CD4-positive, alpha-beta T cell treated with Interleukin-17A for 4 hours (primary cell): ENCODE results near the gene OSCP1.

ENCODE experiments used
- DNase-seq: peaks from one replicate; pipeline ENCODE4 v3.0.0-alpha.2; 2020; ENCODE audit warnings: mixed read lengths

The OSCP1 gene

GRCh38 chr1:36446271-36446670 lies 4.0 kb downstream of the OSCP1 start:
- peak; percentile 43 for DNase-seq

- no peak for DNase-seq
These were observed 7.0 kb downstream of the OSCP1 start for GRCh38 chr1:36443297-36443696.

GRCh38 chr1:36442337-36442736 lies 7.9 kb downstream of the OSCP1 start:
- no peak for DNase-seq

- DNase-seq, result no peak
These were observed 9.6 kb downstream of the OSCP1 start for GRCh38 chr1:36440646-36441045.

- no peak for DNase-seq
These were observed 10.2 kb downstream of the OSCP1 start for GRCh38 chr1:36440044-36440443.

- no peak for DNase-seq
These were observed 11.5 kb downstream of the OSCP1 start for GRCh38 chr1:36438715-36439114.

- DNase-seq, result no peak
These were observed 13.4 kb downstream of the OSCP1 start for GRCh38 chr1:36436821-36437220.

- no peak for DNase-seq
These were observed 17.1 kb downstream of the OSCP1 start for GRCh38 chr1:36433102-36433501.

GRCh38 chr1:36432616-36433015 lies 17.6 kb downstream of the OSCP1 start:
- no peak for DNase-seq

GRCh38 chr1:36425791-36426190 lies 24.5 kb downstream of the OSCP1 start:
- no peak for DNase-seq

- DNase-seq, result no peak
These were observed 28.6 kb downstream of the OSCP1 start for GRCh38 chr1:36421649-36422048.

- peak; percentile 96 for DNase-seq
These were observed 29.4 kb downstream of the OSCP1 start for GRCh38 chr1:36420836-36421317.

GRCh38 chr1:36420409-36420808 lies 29.8 kb downstream of the OSCP1 start:
- peak; percentile 12 for DNase-seq

GRCh38 chr1:36419569-36419968 lies 30.7 kb downstream of the OSCP1 start:
- DNase-seq, result no peak

- no peak for DNase-seq
These were observed 31.1 kb downstream of the OSCP1 start for GRCh38 chr1:36419140-36419539.

- no peak for DNase-seq
These were observed 32.3 kb downstream of the OSCP1 start for GRCh38 chr1:36417931-36418330.

- DNase-seq, result no peak
These were observed 34.5 kb downstream of the OSCP1 start for GRCh38 chr1:36415661-36416326.

- DNase-seq, result no peak
These were observed 35.9 kb downstream of the OSCP1 start for GRCh38 chr1:36414384-36414783.

GRCh38 chr1:36411674-36412648 lies 38.3 kb downstream of the OSCP1 start:
- peak; percentile 36 for DNase-seq

GRCh38 chr1:36408479-36408878 lies 41.8 kb downstream of the OSCP1 start:
- no peak for DNase-seq

- DNase-seq, result no peak
These were observed 43.8 kb downstream of the OSCP1 start for GRCh38 chr1:36406440-36406839.

- DNase-seq, result no peak
These were observed 47.8 kb downstream of the OSCP1 start for GRCh38 chr1:36402504-36402890.

GRCh38 chr1:36401602-36402503 lies 48.4 kb downstream of the OSCP1 start:
- no peak for DNase-seq
